NCI-H446 (cell line): ENCODE results near the gene MATK.
A peak's percentile ranks its signal among the peaks of the same experiment; 100 is the strongest.

Source experiments
- DNase-seq, 2 experiments: peaks; one replicate each; lab custom pipeline; 2025; lab: John Stamatoyannopoulos, UW

Gene MATK

GRCh38 chr19:3785938-3786824 is at the start of gene MATK:
MATK (minus strand) TSS chr19:3786381; CDS start chr19:3785135, 1,246 bp downstream.
- DNase-seq: no peak

- no peak for DNase-seq
These were observed 48.9 kb upstream of the MATK start for GRCh38 chr19:3835055-3835435.

GRCh38 chr19:3834349-3835054 is 48.3 kb upstream of the MATK start:
- no peak for DNase-seq

- no peak for DNase-seq
These were observed 47.6 kb upstream of the MATK start for GRCh38 chr19:3833578-3834348.

GRCh38 chr19:3832001-3832400 is 45.8 kb upstream of the MATK start:
- DNase-seq: no peak

GRCh38 chr19:3831601-3832000 is 45.4 kb upstream of the MATK start:
- DNase-seq: no peak

GRCh38 chr19:3830621-3831589 is 44.7 kb upstream of the MATK start:
- no peak for DNase-seq

GRCh38 chr19:3827306-3827705 is 41.1 kb upstream of the MATK start:
- no peak for DNase-seq

- no peak for DNase-seq
These were observed 40.0 kb upstream of the MATK start for GRCh38 chr19:3826163-3826562.

- DNase-seq: no peak
These were observed 39.2 kb upstream of the MATK start for GRCh38 chr19:3825286-3825956.

GRCh38 chr19:3823350-3823713 is 37.2 kb upstream of the MATK start:
- DNase-seq: no peak

GRCh38 chr19:3822683-3823349 is 36.6 kb upstream of the MATK start:
- no peak for DNase-seq

- peak in 1 of 2 experiments; percentile 42 for DNase-seq
These were observed 35.7 kb upstream of the MATK start for GRCh38 chr19:3821857-3822364.

GRCh38 chr19:3821156-3821555 is 35.0 kb upstream of the MATK start:
- peak; percentile 14 to 54 for DNase-seq

GRCh38 chr19:3819989-3820388 is 33.8 kb upstream of the MATK start:
- DNase-seq: no peak

- DNase-seq: no peak
These were observed 32.7 kb upstream of the MATK start for GRCh38 chr19:3818918-3819317.

- no peak for DNase-seq
These were observed 32.3 kb upstream of the MATK start for GRCh38 chr19:3818466-3818865.

- no peak for DNase-seq
These were observed 31.6 kb upstream of the MATK start for GRCh38 chr19:3817761-3818160.

- no peak for DNase-seq
These were observed 30.5 kb upstream of the MATK start for GRCh38 chr19:3816566-3817218.
